ENCODE data around the gene PSG6.
"Not testable (repeated sequence)": the region's sequence is repeated elsewhere in the genome, so short reads cannot be mapped to it uniquely, and the experiment has no call there.

The PSG6 gene

GRCh38 chr19:42928896-42929295, 11.2 kb upstream of the PSG6 start:
- TF ChIP-seq, protein P1, sequence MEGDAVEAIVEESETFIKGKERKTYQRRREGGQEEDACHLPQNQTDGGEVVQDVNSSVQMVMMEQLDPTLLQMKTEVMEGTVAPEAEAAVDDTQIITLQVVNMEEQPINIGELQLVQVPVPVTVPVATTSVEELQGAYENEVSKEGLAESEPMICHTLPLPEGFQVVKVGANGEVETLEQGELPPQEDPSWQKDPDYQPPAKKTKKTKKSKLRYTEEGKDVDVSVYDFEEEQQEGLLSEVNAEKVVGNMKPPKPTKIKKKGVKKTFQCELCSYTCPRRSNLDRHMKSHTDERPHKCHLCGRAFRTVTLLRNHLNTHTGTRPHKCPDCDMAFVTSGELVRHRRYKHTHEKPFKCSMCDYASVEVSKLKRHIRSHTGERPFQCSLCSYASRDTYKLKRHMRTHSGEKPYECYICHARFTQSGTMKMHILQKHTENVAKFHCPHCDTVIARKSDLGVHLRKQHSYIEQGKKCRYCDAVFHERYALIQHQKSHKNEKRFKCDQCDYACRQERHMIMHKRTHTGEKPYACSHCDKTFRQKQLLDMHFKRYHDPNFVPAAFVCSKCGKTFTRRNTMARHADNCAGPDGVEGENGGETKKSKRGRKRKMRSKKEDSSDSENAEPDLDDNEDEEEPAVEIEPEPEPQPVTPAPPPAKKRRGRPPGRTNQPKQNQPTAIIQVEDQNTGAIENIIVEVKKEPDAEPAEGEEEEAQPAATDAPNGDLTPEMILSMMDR (conservative IDR thresholded peaks at IDR 0.05): no peak

DNA sequence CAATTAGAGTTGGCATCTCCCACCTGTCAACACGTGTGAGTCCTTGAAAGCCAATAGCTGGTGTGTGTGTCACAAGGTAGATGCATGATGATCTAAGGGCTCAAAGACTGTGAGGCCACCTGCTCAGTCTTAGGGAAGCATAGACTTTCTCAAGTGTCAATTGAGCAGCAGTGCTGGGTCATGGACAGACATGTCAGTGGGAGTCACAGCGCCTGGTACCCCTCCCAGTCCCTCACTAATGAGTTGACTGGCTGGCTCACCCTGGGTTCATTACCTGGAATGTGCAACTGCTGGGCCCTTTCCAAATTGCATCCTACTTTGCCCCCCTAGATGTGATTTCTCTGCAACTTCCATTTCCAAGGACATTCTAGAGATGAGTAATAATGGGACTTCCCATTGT, 9.1 kb upstream of the PSG6 start:
- H3K27ac ChIP-seq: no peak overlapping the region
- TF ChIP-seq, protein P1 (conservative IDR thresholded peaks at IDR 0.05): no peak

More at GRCh38 chr19:42928896-42929295, 11.2 kb upstream of the PSG6 start:
- H3K27ac ChIP-seq: no peak overlapping the region

GRCh38 chr19:42923106-42923505, 5.4 kb upstream of the PSG6 start:
- H3K27ac ChIP-seq: not testable (repeated sequence)
- TF ChIP-seq, protein P1 (conservative IDR thresholded peaks at IDR 0.05): peak; percentile 79

- H3K27ac ChIP-seq: not testable (repeated sequence)
These were observed 3.3 kb upstream of the PSG6 start for GRCh38 chr19:42920971-42921370.

GRCh38 chr19:42919757-42920079, 2.0 kb upstream of the PSG6 start:
- no peak overlapping the region for H3K27ac ChIP-seq
- TF ChIP-seq, protein P1 (conservative IDR thresholded peaks at IDR 0.05): peak; percentile 19; the same call in 1 of the 2 replicates

DNA sequence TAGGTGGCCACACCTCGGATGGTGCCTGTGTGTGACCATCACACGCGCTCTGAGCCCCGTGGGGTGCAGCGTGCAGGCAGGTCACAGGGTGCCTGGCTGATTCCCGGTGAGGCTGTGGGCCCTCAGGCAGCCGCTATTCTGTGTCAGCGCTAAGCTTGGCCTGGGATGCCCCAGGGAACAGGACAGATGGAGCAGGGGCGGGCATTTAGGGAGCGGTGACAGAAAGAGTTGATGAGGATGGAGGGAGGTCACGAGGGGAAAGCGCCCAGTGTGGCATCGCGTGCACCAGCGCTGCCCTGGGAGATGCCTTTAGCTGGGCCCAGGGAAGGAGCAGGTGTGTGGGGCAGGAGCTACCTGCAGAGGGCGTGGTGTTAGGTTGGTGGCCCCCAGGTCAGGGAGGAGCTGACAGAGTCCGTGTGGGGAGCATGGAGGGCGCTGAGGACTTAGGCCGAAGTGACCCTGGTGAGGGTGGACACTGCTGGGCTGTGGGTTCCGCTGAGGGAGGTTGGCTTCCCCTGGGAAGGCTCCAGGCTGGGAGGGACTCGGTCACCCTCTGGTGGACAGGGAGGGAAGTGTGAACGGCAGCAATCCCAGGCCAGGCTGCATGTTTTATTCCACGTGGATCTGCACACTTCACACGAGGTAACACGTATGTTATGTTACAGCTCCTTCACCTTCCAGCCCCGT, 1.5 kb upstream of the PSG6 start:
- not testable (repeated sequence) for H3K27ac ChIP-seq

DNA sequence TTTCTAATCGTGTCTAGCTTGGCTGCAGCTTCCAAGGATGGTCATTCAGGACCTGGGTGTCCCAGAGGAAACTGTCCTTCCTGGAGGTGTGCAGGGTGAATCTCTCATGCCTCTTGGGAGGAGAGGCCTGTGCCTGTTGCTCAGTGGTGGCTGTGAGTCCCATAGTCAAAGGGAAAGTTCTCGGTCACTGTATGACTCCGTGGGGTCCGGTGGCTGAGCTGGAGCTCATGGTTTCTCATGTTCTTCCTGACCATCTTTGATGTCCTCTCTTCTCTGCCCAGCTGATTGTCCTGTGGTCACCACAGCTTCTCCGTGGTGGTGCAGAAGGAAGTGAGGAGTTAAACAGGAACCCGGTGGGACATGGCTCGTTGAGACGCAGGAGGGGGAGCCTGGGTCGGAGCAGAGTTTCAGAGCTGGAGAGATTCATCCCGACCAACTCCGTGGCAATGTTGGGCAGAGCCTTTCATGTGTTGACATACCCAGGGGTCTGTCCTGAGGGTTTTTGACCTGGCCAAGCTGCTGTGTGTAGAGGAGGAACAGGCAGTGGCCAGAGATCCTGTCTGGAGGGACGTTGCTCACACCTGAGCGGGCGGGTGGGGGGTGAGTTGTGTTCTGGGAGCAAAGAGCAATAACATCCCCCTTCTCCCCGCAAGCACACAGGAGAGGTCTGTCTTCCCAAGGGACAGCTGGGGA, 829 bp upstream of the PSG6 start:
- not testable (repeated sequence) for H3K27ac ChIP-seq

- not testable (repeated sequence) for H3K27ac ChIP-seq
These were observed 763 bp downstream of the PSG6 start for GRCh38 chr19:42916931-42917330.

DNA sequence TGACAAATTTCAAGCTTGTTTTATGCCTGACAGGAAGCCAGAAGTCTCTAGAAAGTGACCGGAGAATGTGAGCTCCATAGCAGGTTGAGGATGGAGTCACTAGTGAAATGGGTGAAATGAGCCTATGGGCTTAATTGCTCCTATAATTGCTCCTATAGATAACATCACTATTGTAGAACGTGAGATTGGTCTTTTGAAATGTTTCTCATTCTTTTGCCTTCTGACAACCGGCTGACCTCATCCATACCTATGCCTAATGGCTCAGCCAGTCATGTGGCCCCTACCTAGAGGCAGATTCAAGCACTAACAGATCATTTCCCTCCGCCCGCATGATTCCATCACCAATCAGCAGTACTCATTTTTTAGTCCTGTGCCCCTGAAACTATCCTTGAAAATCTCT, 4.2 kb downstream of the PSG6 start:
- H3K27ac ChIP-seq: not testable (repeated sequence)

- not testable (repeated sequence) for H3K27ac ChIP-seq
These were observed 4.8 kb downstream of the PSG6 start for GRCh38 chr19:42912941-42913340.

DNA sequence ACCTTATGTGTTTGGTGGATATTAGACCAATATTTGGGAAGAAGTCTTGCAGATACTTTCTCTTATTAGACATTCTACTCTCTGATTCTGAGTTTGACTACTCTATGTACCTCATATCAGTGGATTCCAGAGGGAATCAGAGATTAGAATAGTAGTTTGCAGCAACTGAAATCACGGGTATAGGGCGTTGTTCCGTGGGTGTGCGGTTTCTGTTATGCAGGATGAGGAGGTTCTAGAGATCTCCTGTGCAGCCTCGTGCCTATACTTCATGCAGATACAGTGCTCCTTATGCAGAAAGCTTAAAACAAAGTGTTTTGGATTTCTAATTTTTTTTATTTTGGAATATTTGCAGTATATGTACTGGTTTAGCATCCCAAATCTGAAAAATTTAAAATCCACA, 6.0 kb downstream of the PSG6 start:
- H3K27ac ChIP-seq: not testable (repeated sequence)

GRCh38 chr19:42906162-42906561, 11.5 kb downstream of the PSG6 start:
- H3K27ac ChIP-seq: not testable (repeated sequence)

GRCh38 chr19:42900561-42900960, 17.1 kb downstream of the PSG6 start:
- H3K27ac ChIP-seq: not testable (repeated sequence)

- H3K27ac ChIP-seq: not testable (repeated sequence)
These were observed 18.0 kb downstream of the PSG6 start for GRCh38 chr19:42899674-42900073.

GRCh38 chr19:42899110-42899509, 18.6 kb downstream of the PSG6 start:
- H3K27ac ChIP-seq: not testable (repeated sequence)

GRCh38 chr19:42898656-42899055, 19.0 kb downstream of the PSG6 start:
- H3K27ac ChIP-seq: not testable (repeated sequence)

GRCh38 chr19:42897729-42898128, 20.0 kb downstream of the PSG6 start:
- H3K27ac ChIP-seq: not testable (repeated sequence)

All from VCaP (cell line).